GM12892 (cell line): ENCODE measurements around the gene STK10.

ENCODE experiments used
- POLR2A ChIP-seq: IDR thresholded peaks from 2 replicates; pipeline ENCODE4 v1.6.1; 2011; ENCODE audit warnings: low read depth, low read length, control low read depth
- POLR2AphosphoS5 ChIP-seq: IDR thresholded peaks from 2 replicates; pipeline ENCODE4 v1.6.1; 2011; ENCODE audit warnings: low read depth, low read length, control low read depth
- TAF1 ChIP-seq: IDR thresholded peaks from 2 replicates; pipeline ENCODE4 v1.6.1; 2011; ENCODE audit warnings: low read depth, mild to moderate bottlenecking, control low read depth, low read length, borderline replicate concordance

DNA sequence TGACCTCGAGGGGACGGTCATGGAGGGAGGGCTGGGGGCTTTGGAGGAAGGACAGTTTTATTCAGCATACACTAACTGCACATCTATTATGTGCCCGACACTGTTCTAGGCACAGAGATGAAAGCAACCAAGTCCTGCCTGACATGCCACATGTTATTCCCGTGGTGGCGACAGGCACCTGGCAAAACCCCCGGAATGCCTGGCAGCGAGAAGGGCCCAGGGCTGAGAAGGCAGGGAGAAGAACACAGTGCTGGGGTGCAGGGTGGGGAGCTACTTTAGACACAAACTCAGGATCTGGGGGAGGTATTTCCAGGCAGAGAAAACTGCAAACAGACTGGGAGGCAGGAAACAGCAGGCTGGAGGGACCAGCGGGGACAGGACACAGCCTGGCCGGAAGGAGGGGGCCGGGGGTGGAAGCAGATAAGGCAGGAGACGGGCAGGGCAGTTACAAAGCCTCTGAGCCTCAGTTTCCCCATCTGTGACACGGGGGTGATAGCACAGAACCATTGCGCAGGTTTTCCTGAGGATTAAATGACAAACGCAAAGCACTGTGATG lies 77.7 kb downstream of the STK10 start:
- TF ChIP-seq POLR2AphosphoS5: no peak
- no peak for TF ChIP-seq POLR2A
- TF ChIP-seq TAF1: no peak
